Pancreas (tissue), 10 donors: ENCODE data around the gene GJC2. TPM values are rescaled to one million over a fixed set of nuclear protein-coding genes. Genes with fewer than 3 reads are reported as not detected.
"Not testable (repeated sequence)": the region's sequence is repeated elsewhere in the genome, so short reads cannot be mapped to it uniquely, and the experiment has no call there.

ENCODE experiments used
- ATAC-seq, 4 donors: fragments of 200-7000 bp; cut with Tn5 transposase; one replicate each; pipeline versions ENCODE4 v1.8.0 to v1.9.1; 2020; ENCODE audit warnings: mild to moderate bottlenecking in 4 of 4, moderate library complexity in 4 of 4
- DNase-seq, 6 donors: peaks; one replicate each; pipeline ENCODE4 v3.0.0-alpha.2; 2020
- FAIRE-seq: peaks from 2 replicates; lab custom pipeline; 2012; peaks lifted over from hg19 to GRCh38; lab: Jason Lieb, UNC
- H3K27ac ChIP-seq, 4 donors: fragments of 200-600 bp; sonication (generic); 1 replicate in 3 of 4; 2 replicates in 1 of 4; pipeline versions ENCODE4 v1.5.0 to v1.8.0; 2020
- H3K27me3 ChIP-seq, 4 donors: fragments of 200-600 bp; one replicate each; pipeline ENCODE4 v1.8.0; 2021
- H3K36me3 ChIP-seq, 3 donors: fragments of 200-600 bp; sonication (generic) in 1 of 3; one replicate each; pipeline versions ENCODE4 v1.5.0 to v1.8.0; 2020 to 2021
- H3K4me1 ChIP-seq, 3 donors: fragments of 200-600 bp; one replicate each; pipeline ENCODE4 v1.8.0; 2021
- H3K4me3 ChIP-seq, 4 donors: fragments of 200-600 bp; sonication (generic) in 2 of 4; one replicate each; pipeline versions ENCODE4 v1.5.0 to v1.8.0; 2020 to 2021
- H3K9me3 ChIP-seq, 4 donors: fragments of 200-600 bp; one replicate each; pipeline ENCODE4 v1.8.0; 2021
- WGBS, 2 donors: extraction: QIAGEN DNeasy Blood & Tissue Kit; methylation state at CpG; one replicate each; pipeline ENCODE4 v1.1.7; 2013; 5-methylcytosine and 5-hydroxymethylcytosine counted together
- intact Hi-C, 3 donors: fragments of 100-400 bp; cut with DNase I; formaldehyde crosslinking; loops; one replicate each; pipeline versions ENCODE4 v1.11.1 to v1.14.2; 2022
- polyA plus RNA-seq, 2 donors: library from polyadenylated mRNA; stranded (reverse); fragments of 200-250 nt; gene quantifications; one replicate each; pipeline ENCODE4 v1.2.3, GENCODE V29; 2013
- total RNA-seq, 6 donors: library from RNA; stranded (reverse); fragmentation: NEBNext Ultra II Directional in 4 of 6; extraction: Animal tissue kit (Norgen Biotek cat#: 25700) in 4 of 6; gene quantifications; one replicate each; pipeline versions ENCODE4 v1.2.1 to v1.2.4, GENCODE V29; 2021 to 2023
- TF ChIP-seq, protein P1 (sequence below), 4 donors: fragments of 200-600 bp; sonication (generic) in 3 of 4; IDR thresholded peaks; one replicate each; pipeline versions ENCODE4 v1.5.0 to v1.8.0; 2021; ENCODE audit warnings: antibody characterized with exemption in 4 of 4
- donor health status: healthy with polysubstance abuse.
- donor health status: DM: no; HTN: no; CAD: no; lungs with moderate emphysema.
- donor health status: DM: no; HTN: no; CAD: no.
- donor health status: control.
- donor health status: control.
- donor health status: Bipolar disorder and iron deficiency.
- donor health status: DM: yes; HTN: yes; CAD: no.
- donor health status: DM: no; HTN: no; CAD: no.
- donor health status: DM: no; HTN: no; CAD: no.
- donor health status: DM: yes; HTN: yes; CAD: no.

GJC2 gene
- total and polyA plus RNA-seq, 8 donors: 0.08 to 0.80 (median 0.45) TPM

DNA sequence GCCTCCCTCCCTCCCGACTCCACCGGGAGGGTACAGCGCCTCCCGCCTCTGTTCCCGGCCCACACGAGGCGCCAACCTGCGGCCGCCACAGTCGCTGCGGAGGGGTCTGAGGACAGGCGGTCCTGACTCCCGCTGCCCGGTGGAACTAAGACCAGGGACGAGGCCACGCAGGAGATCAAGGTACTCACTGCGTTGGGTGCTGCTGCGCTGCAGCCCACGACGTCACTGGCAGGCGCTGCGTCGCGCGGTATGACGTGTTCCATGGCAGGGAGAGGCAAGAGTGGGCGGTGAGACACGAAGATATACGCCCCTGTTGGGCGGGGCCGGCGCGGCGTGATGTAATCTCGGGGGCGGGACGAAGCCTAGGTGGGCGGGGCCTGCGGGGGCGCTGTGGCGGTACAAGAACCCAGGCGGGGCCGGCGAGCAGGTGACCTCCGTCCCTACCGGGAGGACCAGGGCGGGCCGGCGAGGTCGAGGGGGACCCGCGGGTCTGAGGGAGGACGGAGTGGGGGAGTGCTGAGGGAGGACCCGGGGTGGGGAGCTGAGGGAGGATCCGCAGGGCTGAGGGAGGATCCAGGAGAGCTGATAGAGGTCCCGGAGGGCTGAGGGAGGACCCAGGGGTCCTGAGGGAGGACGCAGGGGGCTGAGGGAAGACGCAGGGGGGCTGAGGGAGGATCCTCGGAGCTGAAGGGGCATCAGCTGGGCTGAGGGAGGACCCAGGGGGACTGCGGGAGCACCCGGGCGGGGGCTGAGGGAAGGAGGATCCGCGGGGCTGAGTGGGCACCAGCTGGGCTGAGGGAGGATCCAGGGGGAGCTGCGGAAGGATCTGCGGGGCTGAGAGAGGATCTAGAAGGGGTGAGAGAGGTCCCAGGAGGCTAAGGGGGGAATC lies 40.4 kb upstream of the GJC2 start, which contains the start of gene MRPL55:
MRPL55 (minus strand) TSS at position 227 of the 889 bp plus-strand sequence. CDS start 1,039 bp downstream, outside the sequence.
- ATAC-seq (peak; percentile 95 to 99 (median 98)), DNase-seq (peak; percentile 96 to 100 (median 100)), FAIRE-seq (no peak)
- Histone ChIP-seq H3K4me1 (peaks cover 5 to 9% (median 7%) of the 10 kb centered on the region in 3 donors), H3K36me3 (no peaks in the 10 kb centered on the region), H3K9me3 (no peaks in the 10 kb centered on the region), H3K4me3 (peak within 1 kb of the TSS; percentile 79 to 98 (median 88)), H3K27me3 (no peaks in the 10 kb centered on the region), H3K27ac (peak within 1 kb of the TSS; percentile 77 to 88 (median 82))
- TF ChIP-seq, protein P1, sequence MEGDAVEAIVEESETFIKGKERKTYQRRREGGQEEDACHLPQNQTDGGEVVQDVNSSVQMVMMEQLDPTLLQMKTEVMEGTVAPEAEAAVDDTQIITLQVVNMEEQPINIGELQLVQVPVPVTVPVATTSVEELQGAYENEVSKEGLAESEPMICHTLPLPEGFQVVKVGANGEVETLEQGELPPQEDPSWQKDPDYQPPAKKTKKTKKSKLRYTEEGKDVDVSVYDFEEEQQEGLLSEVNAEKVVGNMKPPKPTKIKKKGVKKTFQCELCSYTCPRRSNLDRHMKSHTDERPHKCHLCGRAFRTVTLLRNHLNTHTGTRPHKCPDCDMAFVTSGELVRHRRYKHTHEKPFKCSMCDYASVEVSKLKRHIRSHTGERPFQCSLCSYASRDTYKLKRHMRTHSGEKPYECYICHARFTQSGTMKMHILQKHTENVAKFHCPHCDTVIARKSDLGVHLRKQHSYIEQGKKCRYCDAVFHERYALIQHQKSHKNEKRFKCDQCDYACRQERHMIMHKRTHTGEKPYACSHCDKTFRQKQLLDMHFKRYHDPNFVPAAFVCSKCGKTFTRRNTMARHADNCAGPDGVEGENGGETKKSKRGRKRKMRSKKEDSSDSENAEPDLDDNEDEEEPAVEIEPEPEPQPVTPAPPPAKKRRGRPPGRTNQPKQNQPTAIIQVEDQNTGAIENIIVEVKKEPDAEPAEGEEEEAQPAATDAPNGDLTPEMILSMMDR (IDR thresholded peaks at IDR 0.05): peak in 1 of 4 donors; percentile 22
- 0% methylated on average over 57 to 66 of the region's 66 CpGs for WGBS, 2 donors
- intact Hi-C loops: no loop called here

DNA sequence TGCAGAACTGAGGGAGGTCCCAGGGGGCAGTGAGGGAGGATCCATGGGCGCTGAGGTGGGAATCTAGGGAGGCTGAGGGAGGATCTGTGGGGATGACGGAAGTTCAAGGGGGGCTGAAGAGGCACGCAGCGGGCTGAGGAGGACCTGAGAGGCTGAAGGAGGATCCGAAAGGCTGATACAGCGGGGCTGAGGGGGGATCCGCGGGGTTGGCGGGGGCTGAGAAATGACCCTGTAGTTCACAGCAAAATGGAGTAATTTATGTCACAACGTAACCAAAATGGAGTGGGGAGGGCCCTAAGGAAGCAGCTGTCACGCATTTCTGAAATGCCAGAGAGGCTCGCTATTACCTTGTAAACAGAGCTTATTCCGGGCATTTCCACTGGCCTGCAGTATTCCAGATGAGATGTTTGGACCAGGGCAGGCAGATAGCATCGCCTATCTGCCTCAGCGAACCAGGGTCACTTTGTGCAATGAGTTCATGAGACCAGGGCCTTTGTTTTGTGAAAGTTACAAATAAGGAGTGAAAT lies 39.7 kb upstream of the GJC2 start:
- Histone ChIP-seq H3K9me3 (no peaks in the 10 kb centered on the region), H3K4me1 (peaks cover 5 to 9% (median 7%) of the 10 kb centered on the region in 3 donors), H3K4me3 (peak overlapping the region; percentile 79 to 98 (median 88)), H3K27ac (peak overlapping the region in 3 of 4 donors; percentile 77 to 88 (median 85)), H3K27me3 (no peaks in the 10 kb centered on the region), H3K36me3 (no peaks in the 10 kb centered on the region)
- TF ChIP-seq, protein P1 (IDR thresholded peaks at IDR 0.05): no peak
- DNase-seq (no peak), FAIRE-seq (no peak), ATAC-seq (peak; percentile 11 to 26 (median 14))
- 13 to 14% methylated on average over 15 of the region's 15 CpGs for WGBS, 2 donors
- intact Hi-C loops: no loop called here

DNA sequence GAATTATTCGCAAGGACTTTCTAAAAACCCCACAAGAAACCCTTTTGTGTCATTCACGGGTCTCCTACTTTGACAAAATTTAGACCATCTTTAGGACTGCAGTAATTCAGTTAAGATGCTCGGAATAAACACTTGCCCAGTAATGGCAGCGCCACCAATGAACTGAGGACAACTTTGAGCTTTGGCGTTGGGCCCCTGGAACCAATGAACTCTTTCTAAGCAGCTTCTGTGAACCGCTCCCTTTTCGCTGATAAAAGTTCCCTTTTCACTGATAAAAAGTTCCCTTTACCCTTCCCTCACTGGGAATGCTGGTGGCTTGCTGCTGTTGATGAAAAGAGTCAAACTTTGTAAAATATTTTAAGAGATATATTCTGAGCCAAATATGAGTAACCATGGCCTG lies 39.2 kb upstream of the GJC2 start:
- no peaks in the 10 kb centered on the region for H3K9me3 ChIP-seq
- H3K4me1 ChIP-seq: peaks cover 5 to 9% (median 7%) of the 10 kb centered on the region in 3 donors
- H3K36me3 ChIP-seq: no peaks in the 10 kb centered on the region
- FAIRE-seq (no peak), DNase-seq (no peak), ATAC-seq (no peak)
- peak overlapping the region in 1 of 4 donors; percentile 96 for H3K4me3 ChIP-seq
- TF ChIP-seq, protein P1 (IDR thresholded peaks at IDR 0.05): no peak
- no peaks in the 10 kb centered on the region for H3K27me3 ChIP-seq
- 76 to 78% methylated on average over 7 of the region's 7 CpGs for WGBS, 2 donors
- H3K27ac ChIP-seq: no peak overlapping the region
- intact Hi-C loops: no loop called here

DNA sequence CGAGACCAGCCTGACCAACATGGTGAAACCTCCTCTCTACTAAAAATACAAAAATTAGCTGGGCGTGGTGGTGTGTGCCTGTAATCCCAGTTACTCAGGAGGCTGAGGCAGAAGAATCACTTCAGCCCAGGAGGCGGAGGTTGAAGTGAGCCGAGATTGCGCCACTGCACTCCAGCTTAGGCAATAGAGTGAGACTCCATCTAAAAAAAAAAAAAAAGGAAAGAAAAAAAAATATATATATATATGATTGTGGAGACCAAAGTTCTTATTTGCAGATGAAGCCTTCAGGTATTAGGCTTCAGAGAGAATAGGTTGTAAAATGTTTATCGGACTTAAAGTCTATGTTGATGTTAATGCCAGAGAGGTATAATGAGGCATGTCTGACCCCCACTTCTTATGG lies 38.4 kb upstream of the GJC2 start:
- ATAC-seq, H3K36me3 ChIP-seq, intact Hi-C loops, H3K4me3 ChIP-seq, FAIRE-seq, H3K27me3 ChIP-seq, DNase-seq, H3K4me1 ChIP-seq, H3K9me3 ChIP-seq, H3K27ac ChIP-seq: not testable (repeated sequence)
- WGBS, 2 donors: 94 to 95% methylated on average over 6 of the region's 6 CpGs

DNA sequence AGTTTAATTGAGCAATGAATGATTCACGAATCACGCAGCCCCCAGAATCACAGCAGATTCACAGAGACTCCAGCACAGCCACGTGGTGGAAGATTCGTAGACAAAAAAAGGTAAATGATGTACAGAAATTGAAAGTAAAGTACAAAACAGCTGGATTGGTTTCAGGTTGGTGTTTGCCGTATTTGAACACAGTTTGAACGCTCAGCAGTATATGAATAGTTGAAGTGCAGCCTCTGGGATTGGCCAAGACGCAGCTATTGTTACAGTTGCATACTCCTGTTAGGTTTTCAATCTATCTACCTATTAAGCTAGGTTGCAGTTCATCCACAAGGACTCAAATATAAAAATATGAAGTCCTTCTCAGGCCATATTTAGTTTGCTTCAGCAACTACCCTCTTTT lies 37.6 kb upstream of the GJC2 start:
- DNase-seq: no peak
- no peak for FAIRE-seq
- Histone ChIP-seq H3K27me3 (no peaks in the 10 kb centered on the region), H3K36me3 (no peaks in the 10 kb centered on the region), H3K4me3 (no peak overlapping the region), H3K9me3 (no peaks in the 10 kb centered on the region), H3K27ac (no peak overlapping the region), H3K4me1 (peaks cover 5 to 9% (median 7%) of the 10 kb centered on the region in 3 donors)
- WGBS, 2 donors: 88 to 95% methylated on average over 7 of the region's 7 CpGs
- intact Hi-C loops: no loop called here
- no peak for ATAC-seq
- TF ChIP-seq, protein P1 (IDR thresholded peaks at IDR 0.05): no peak
